ENCODE measurements around the gene AP2A2.

DNA sequence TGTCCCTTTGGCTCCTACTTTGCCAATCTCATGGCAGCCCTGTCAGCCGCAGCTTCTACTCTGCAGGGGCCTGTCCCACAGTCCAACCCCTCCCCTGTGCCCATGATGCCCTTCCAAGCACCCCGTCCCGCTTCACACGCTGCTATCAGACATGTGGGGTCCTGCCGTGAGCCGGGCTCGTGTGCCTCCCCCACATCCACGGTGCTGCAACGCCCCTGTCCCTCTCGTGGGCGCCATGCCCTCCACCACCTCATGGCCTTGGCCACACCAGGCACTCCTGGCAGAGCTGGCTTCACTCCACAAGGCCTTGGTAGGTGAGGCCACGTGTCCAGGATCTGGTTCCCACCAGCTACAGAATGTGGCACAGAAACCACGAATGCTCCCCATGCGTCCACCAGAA is 38.1 kb upstream of the AP2A2 start:
- TF ChIP-seq, protein P1, sequence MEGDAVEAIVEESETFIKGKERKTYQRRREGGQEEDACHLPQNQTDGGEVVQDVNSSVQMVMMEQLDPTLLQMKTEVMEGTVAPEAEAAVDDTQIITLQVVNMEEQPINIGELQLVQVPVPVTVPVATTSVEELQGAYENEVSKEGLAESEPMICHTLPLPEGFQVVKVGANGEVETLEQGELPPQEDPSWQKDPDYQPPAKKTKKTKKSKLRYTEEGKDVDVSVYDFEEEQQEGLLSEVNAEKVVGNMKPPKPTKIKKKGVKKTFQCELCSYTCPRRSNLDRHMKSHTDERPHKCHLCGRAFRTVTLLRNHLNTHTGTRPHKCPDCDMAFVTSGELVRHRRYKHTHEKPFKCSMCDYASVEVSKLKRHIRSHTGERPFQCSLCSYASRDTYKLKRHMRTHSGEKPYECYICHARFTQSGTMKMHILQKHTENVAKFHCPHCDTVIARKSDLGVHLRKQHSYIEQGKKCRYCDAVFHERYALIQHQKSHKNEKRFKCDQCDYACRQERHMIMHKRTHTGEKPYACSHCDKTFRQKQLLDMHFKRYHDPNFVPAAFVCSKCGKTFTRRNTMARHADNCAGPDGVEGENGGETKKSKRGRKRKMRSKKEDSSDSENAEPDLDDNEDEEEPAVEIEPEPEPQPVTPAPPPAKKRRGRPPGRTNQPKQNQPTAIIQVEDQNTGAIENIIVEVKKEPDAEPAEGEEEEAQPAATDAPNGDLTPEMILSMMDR (conservative IDR thresholded peaks at IDR 0.05; ENCODE audit: low read depth, low read length), result no peak
- no peak for TF ChIP-seq EZH2 (IDR thresholded peaks at IDR 0.05; ENCODE audit: low read length, unreplicated experiment)

Measured in PC-3 (cell line).